ENCODE results near the gene PEX26. TPM values are rescaled to one million over a fixed set of nuclear protein-coding genes. Genes with fewer than 3 reads are reported as not detected.
"Not testable (repeated sequence)": the region's sequence is repeated elsewhere in the genome, so short reads cannot be mapped to it uniquely, and the experiment has no call there.

The PEX26 gene
- total RNA-seq, 4 donors from 2014 or later: 46.4 to 211 (median 93.4) TPM

DNA sequence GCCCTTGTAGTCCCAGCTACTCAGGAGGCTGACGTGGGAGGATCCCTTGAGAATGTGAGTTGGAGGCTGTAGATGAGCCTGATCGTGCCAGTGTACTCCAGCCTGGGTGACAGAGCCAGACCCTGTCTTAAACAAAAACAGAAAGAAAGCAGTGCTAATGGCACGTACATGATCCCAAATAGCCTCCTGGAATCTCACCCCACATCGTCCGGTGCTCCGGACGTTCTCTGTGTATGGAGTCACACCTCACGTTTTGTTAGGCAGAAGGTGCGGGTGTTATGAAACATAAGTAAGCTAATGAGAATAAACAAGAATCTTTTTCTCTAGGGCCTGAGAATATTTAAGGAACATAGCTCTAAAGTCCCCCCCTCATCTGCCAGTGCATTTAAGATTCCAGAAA is 29.7 kb upstream of the PEX26 start:
- WGBS, 2 donors (ENCODE audit: low coverage in 1 of 2): 78 to 100% methylated on average over 2 to 9 of the region's 9 CpGs
- no peak overlapping the region for H3K4me3 ChIP-seq
- no peak for DNase-seq
- in situ Hi-C loops (cut with MboI; ENCODE audit: low pct_ligation_motif_present in 1 of 4, low pct_unique_long_range_greater_than_20kb in 1 of 4, low sequenced_read_pairs in 3 of 4) (no loop called here), intact Hi-C loops (cut with DNase I; ENCODE audit: low total_unique reads) (no loop called here)
- no peaks in the 10 kb centered on the region for H3K27me3 ChIP-seq
- no peaks in the 10 kb centered on the region for H3K36me3 ChIP-seq
- H3K27ac ChIP-seq: peak overlapping the region; percentile 51 to 64 (median 58)
- H3K9me3 ChIP-seq: no peaks in the 10 kb centered on the region
- TF ChIP-seq, protein P1, sequence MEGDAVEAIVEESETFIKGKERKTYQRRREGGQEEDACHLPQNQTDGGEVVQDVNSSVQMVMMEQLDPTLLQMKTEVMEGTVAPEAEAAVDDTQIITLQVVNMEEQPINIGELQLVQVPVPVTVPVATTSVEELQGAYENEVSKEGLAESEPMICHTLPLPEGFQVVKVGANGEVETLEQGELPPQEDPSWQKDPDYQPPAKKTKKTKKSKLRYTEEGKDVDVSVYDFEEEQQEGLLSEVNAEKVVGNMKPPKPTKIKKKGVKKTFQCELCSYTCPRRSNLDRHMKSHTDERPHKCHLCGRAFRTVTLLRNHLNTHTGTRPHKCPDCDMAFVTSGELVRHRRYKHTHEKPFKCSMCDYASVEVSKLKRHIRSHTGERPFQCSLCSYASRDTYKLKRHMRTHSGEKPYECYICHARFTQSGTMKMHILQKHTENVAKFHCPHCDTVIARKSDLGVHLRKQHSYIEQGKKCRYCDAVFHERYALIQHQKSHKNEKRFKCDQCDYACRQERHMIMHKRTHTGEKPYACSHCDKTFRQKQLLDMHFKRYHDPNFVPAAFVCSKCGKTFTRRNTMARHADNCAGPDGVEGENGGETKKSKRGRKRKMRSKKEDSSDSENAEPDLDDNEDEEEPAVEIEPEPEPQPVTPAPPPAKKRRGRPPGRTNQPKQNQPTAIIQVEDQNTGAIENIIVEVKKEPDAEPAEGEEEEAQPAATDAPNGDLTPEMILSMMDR (IDR thresholded peaks at IDR 0.05): no peak
- H3K4me1 ChIP-seq: peaks cover 0 to 11% (median 4%) of the 10 kb centered on the region in 4 donors

DNA sequence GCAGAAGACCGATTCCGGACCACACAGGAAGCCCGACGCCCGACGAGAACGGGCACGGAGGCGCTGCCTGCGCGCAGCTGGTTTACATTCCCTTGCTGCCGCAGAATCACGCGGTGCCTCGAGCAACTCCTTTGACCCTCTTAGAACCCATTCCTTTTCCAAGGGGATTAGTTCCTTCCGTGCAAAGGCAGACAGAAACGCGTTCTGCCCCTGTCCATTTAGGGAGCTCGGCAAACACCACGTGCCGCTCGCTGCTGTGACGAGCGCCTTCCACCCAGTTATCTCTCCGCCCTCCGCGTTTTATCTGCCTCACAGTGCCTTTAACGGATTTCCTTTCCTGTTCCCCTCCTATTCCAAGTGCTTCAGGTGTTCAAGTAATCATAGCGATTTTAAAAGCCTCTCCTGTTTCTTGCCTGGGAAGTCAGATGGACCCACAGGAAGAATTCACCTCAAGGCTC is 29.3 kb upstream of the PEX26 start:
- Histone ChIP-seq H3K36me3 (no peaks in the 10 kb centered on the region), H3K9me3 (no peaks in the 10 kb centered on the region), H3K27me3 (no peaks in the 10 kb centered on the region), H3K4me3 (no peak overlapping the region), H3K4me1 (peaks cover 0 to 11% (median 4%) of the 10 kb centered on the region in 4 donors), H3K27ac (peak overlapping the region; percentile 51 to 64 (median 58))
- intact Hi-C loops (cut with DNase I; ENCODE audit: low total_unique reads): no loop called here
- WGBS, 2 donors (ENCODE audit: low coverage in 1 of 2): 72 to 73% methylated on average over 12 to 29 of the region's 29 CpGs
- no peak for DNase-seq
- in situ Hi-C loops (cut with MboI; ENCODE audit: low pct_ligation_motif_present in 1 of 4, low pct_unique_long_range_greater_than_20kb in 1 of 4, low sequenced_read_pairs in 3 of 4): no loop called here
- TF ChIP-seq EP300 (IDR thresholded peaks at IDR 0.05; ENCODE audit: low read depth) (no peak), POLR2A (IDR thresholded peaks at IDR 0.05) (no peak), POLR2AphosphoS5 (IDR thresholded peaks at IDR 0.05) (no peak)
- TF ChIP-seq, protein P1 (IDR thresholded peaks at IDR 0.05): no peak

DNA sequence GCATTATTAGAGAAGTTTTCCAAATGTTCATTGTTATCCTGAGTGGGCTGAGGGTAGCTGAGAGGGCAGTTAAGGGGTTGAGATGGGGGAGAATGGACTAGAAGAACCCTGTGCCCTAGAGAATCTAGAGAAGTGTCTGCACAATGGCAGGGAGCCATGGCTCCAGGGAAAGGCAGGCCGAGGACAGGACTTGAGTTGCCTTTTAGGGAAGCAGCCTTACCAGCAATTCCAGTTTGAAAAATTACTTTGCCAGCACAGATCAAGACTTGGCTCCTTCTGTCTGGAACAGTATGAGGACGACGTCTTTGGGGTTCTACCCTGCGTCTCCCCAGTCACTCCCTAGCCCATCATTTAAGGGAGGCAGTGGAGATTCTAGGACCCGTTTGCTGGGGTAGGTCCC is 27.7 kb upstream of the PEX26 start:
- TF ChIP-seq EP300 (IDR thresholded peaks at IDR 0.05; ENCODE audit: low read depth): no peak
- TF ChIP-seq POLR2AphosphoS5 (IDR thresholded peaks at IDR 0.05): no peak
- no peak for TF ChIP-seq POLR2A (IDR thresholded peaks at IDR 0.05)
- TF ChIP-seq, protein P1 (IDR thresholded peaks at IDR 0.05): no peak
- H3K27ac ChIP-seq: peak overlapping the region; percentile 37 to 64 (median 50)
- DNase-seq: no peak
- H3K36me3 ChIP-seq: no peaks in the 10 kb centered on the region
- WGBS, 2 donors (ENCODE audit: low coverage in 1 of 2): 72% methylated on average over 5 of the region's 5 CpGs; no CpG with 5 or more reads in 1 of the 2 donors
- no peaks in the 10 kb centered on the region for H3K9me3 ChIP-seq
- H3K4me3 ChIP-seq: no peak overlapping the region
- in situ Hi-C loops (cut with MboI; ENCODE audit: low pct_ligation_motif_present in 1 of 4, low pct_unique_long_range_greater_than_20kb in 1 of 4, low sequenced_read_pairs in 3 of 4) (no loop called here), intact Hi-C loops (cut with DNase I; ENCODE audit: low total_unique reads) (no loop called here)
- H3K4me1 ChIP-seq: peaks cover 0 to 7% (median under 1%) of the 10 kb centered on the region in 4 donors
- no peaks in the 10 kb centered on the region for H3K27me3 ChIP-seq

DNA sequence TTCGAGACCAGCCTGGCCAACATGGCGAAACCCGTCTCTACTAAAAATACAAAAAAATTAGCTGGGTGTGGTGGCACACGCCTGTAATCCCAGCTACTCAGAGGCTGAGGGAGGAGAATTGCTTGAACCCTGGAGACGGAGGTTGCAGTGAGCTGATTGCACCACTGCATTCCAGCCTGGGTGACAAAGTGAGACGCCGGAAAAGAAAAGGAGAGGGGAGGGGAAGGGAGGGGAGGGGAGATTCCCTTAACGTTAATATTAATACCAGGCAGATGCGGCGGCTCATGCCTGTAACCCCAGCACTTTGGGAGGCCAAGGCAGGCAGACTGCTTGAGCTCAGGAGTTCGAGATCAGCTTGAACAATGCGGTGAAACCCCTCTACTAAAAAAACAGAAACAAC is 26.7 kb upstream of the PEX26 start:
- in situ Hi-C loops (cut with MboI; ENCODE audit: low pct_ligation_motif_present in 1 of 4, low pct_unique_long_range_greater_than_20kb in 1 of 4, low sequenced_read_pairs in 3 of 4); H3K36me3 ChIP-seq; H3K27me3 ChIP-seq; H3K4me3 ChIP-seq; intact Hi-C loops (cut with DNase I; ENCODE audit: low total_unique reads); H3K9me3 ChIP-seq; DNase-seq: not testable (repeated sequence)
- Histone ChIP-seq H3K27ac (peak overlapping the region in 3 of 4 donors; percentile 50 to 64 (median 51)), H3K4me1 (peaks cover 4 to 13% (median 6%) of the 10 kb centered on the region in 4 donors)
- WGBS, 2 donors (ENCODE audit: low coverage in 1 of 2): 88% methylated on average over 12 of the region's 12 CpGs; no CpG with 5 or more reads in 1 of the 2 donors

DNA sequence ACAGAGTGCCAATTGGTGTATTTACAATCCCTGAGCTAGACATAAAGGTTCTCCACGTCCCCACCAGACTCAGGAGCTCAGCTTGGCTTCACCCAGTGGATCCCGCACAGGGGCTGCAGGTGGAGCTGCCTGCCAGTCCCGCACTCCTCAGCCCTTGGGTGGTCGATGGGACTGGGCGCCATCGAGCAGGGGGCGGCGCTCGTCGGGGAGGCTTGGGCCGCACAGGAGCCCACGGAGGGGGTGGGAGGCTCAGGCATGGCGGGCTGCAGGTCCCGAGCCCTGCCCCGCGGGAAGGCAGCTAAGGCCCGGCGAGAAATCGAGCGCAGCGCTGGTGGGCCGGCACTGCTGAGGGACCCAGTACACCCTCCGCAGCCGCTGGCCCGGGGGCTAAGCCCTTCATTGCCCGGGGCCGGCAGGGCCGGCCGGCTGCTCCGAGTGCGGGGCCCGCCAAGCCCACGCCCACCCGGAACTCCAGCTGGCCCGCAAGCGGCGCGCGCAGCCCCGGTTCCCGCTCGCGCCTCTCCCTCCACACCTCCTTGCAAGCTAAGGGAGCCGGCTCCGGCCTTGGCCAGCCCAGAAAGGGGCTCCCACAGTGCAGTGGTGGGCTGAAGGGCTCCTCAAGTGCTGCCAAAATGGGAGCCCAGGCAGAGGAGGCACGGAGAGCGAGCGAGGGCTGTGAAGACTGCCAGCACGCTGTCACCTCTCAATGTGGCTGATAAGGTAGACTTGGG is 24.4 kb upstream of the PEX26 start:
- DNase-seq; intact Hi-C loops (cut with DNase I; ENCODE audit: low total_unique reads); H3K27ac ChIP-seq; H3K27me3 ChIP-seq; H3K4me3 ChIP-seq; in situ Hi-C loops (cut with MboI; ENCODE audit: low pct_ligation_motif_present in 1 of 4, low pct_unique_long_range_greater_than_20kb in 1 of 4, low sequenced_read_pairs in 3 of 4); H3K9me3 ChIP-seq; H3K36me3 ChIP-seq: not testable (repeated sequence)
- peaks cover 16 to 36% (median 20%) of the 10 kb centered on the region in 4 donors for H3K4me1 ChIP-seq
- 95 to 96% methylated on average over 4 to 43 of the region's 49 CpGs for WGBS, 2 donors (ENCODE audit: low coverage in 1 of 2)

Measured in transverse colon (tissue), 4 donors.